Kasumi-1 (cell line): ENCODE measurements around the gene KMT2B.

Source experiments
- DNase-seq, 2 experiments: peaks; one replicate each; lab custom pipeline; 2025; lab: John Stamatoyannopoulos, UW

KMT2B gene

DNA sequence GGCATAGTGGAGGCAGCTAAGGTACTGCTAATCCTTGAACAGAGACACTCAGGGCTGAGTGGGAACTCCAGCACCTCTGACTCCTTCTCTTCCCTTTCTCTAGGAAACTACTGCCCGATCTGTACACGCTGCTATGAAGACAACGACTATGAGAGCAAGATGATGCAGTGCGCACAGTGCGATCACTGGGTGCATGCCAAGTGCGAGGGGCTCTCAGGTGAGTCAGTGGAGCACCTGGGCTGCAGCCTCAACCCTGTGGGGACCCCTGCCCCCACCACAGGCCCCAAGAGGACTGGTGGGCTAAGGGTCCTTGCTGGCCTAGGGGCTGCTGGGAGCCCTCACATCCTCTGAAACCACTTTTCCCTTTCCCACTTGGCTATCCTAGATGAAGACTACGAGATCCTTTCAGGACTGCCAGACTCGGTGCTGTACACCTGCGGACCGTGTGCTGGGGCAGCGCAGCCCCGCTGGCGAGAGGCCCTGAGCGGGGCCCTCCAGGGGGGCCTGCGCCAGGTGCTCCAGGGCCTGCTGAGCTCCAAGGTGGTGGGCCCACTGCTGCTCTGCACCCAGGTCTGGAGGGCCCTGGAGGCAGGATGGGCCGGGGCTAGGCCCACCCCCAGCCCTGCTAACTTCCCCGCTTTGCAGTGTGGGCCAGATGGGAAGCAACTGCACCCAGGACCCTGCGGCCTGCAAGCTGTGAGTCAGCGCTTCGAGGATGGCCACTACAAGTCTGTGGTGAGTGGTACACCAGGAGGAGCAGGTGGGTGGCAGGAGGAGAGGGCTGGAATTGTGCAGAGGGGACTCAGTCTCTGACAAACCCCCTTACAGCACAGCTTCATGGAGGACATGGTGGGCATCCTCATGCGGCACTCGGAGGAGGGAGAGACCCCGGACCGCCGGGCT, 9.5 kb downstream of the KMT2B start:
- no peak for DNase-seq

DNA sequence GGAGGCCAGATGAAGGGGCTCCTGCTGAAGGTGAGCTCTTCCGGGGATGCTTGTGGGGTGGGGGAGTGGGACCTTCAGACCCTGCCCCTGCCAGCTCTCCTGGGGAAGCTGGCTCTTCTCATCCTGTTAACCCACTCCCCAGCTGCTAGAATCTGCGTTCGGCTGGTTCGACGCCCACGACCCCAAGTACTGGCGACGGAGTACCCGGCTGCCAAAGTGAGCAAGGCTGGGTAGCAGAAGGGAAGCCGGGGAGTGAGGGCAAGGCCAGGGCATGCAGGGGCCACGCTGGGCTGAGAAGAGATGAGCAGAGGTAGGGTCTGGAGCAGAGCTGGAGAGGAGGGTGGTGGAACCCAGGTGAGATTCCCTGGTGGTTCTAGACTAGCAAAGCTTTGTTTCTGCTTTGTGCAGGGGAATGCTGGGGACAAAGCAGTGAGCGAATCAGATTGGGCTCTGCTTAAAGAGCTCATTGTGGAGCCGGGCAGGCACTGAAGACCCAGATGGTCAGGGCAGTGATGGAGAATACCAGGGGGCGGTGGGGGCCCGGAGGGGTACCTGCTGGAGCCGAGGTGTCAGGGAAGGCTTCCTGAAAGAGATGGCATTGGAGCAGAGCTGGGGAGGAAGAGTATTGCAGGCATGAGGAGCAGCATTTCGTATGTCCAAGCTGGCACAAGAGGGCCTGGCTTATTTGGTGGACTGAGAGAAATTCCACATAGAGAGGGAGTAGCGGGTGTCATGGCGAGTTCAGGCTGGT, 10.3 kb downstream of the KMT2B start:
- no peak for DNase-seq

DNA sequence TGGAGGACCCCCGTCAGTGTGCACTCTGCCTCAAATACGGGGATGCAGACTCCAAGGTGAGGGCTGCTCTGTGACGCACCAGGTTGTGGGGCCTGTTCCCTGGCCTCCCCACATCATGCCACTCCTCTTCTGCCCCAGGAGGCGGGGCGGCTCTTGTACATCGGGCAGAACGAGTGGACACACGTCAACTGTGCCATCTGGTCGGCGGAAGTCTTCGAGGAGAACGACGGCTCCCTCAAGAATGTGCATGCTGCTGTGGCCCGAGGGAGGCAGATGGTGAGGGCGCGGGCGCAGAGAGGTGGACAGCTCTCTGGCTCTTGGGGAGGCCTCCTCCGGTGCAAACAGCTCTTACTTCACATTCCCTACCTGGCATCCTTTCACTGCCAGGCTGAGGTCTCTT, 11.2 kb downstream of the KMT2B start:
- DNase-seq = no peak

DNA sequence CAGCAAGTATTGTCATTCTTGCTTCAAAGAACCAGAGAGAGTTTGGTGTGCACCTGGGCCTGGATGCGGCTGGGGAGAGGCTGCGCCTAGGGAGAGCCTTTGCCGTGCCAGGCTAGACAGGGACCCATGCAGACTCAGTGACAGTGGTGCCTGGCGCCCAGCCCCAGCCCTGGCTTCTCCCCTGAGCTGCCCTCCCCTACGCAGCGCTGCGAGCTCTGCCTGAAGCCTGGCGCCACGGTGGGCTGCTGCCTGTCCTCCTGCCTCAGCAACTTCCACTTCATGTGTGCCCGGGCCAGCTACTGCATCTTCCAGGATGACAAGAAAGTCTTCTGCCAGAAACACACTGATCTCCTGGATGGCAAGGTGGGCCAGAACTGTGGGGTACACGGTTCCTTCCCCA, 12.0 kb downstream of the KMT2B start:
- no peak for DNase-seq

DNA sequence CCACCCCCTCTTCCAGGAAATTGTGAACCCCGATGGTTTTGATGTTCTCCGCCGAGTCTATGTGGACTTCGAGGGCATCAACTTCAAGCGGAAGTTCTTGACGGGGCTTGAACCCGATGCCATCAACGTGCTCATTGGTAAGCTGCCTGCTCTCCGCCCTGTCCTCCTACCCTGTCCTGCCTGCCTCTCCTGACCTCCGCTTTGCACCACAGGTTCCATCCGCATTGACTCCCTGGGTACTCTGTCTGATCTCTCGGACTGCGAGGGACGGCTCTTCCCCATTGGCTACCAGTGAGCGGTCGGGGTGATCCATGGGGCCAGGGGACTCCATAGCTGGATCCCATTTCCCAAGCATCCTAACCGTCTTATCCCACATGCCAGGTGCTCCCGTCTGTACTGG, 12.5 kb downstream of the KMT2B start:
- no peak for DNase-seq

DNA sequence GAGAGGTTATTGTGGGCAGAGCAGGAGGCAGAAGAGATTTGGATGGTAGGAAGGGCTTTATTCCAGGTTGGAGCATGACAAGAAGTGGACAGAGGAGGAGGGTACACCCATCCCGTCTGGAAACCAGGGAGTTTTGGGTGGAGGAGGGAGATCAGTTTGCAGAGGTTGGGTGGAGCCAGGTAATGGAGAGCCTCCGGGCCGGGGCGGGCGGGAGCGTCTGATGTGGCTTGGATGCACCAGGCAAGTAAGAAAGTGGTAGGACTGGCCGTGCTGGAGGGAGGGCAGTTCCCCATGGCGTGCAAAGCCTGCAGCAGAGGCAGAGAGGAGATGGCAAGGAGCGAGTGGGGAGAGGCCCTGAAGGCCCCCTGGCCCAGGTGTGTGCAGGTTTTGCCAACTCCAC, 13.6 kb downstream of the KMT2B start:
- no peak for DNase-seq

DNA sequence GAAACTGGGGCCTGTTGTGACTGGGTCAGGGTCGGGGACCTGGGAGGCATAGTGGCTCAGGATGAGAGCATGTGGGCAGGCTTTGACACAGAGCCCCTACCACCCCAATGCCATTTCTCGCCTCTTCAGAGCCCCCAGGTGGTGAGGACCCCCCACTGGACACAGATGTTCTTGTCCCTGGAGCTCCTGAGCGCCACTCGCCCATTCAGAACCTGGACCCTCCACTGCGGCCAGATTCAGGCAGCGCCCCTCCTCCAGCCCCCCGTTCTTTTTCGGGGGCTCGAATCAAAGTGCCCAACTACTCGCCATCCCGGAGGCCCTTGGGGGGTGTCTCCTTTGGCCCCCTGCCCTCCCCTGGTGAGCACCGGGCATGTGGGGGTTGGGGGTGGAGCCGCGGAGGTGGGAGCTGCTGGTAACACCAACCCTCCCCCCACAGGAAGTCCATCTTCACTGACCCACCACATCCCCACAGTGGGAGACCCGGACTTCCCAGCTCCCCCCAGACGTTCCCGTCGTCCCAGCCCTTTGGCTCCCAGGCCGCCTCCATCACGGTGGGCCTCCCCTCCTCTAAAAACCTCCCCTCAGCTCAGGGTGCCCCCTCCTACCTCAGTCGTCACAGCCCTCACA, 14.1 kb downstream of the KMT2B start:
- no peak for DNase-seq

DNA sequence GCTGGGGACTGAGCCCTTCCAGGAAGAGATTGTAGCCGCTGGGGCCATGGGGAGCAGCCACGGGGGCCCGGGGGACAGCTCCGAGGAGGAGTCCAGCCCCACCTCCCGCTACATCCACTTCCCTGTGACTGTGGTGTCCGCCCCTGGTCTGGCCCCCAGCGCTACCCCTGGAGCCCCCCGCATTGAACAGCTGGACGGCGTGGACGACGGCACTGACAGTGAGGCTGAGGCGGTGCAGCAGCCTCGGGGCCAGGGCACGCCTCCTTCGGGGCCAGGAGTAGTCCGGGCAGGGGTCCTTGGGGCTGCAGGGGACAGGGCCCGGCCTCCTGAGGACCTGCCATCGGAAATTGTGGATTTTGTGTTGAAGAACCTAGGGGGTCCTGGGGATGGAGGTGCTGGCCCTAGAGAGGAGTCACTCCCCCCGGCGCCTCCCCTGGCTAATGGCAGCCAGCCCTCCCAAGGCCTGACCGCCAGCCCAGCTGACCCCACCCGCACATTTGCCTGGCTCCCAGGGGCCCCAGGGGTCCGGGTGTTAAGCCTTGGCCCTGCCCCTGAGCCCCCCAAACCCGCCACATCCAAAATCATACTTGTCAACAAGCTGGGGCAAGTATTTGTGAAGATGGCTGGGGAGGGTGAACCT, 14.9 kb downstream of the KMT2B start:
- no peak for DNase-seq

DNA sequence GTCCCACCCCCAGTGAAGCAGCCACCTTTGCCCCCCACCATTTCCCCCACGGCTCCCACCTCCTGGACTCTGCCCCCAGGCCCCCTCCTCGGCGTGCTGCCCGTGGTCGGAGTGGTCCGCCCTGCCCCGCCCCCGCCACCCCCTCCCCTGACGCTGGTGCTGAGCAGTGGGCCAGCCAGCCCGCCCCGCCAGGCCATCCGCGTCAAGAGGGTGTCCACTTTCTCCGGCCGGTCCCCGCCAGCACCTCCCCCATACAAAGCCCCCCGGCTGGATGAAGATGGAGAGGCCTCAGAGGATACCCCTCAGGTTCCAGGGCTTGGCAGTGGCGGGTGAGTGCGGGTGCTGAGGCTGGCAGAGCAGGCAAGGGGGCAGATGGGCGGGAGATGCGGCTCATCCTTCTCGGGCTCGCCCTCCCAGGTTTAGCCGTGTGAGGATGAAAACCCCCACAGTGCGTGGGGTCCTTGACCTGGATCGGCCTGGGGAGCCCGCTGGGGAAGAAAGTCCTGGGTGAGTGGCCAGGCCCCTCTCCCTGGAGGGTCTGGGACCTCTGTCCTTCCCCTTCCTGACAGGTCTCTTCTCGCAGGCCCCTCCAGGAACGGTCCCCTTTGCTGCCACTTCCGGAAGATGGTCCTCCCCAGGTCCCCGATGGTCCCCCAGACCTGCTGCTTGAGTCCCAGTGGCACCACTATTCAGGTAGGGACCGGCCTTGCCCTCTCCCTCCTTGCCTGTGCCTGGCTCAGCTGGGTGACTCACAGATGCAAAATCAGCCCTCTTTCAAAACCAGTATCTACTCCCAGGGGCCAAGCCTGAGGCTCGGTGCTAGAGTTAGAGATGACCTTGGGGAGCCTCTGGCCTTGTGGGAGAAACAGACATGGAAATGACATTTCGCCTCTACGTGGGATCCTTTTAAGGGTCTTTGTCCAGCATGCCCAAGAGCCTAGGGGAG, 15.7 kb downstream of the KMT2B start:
- no peak for DNase-seq

DNA sequence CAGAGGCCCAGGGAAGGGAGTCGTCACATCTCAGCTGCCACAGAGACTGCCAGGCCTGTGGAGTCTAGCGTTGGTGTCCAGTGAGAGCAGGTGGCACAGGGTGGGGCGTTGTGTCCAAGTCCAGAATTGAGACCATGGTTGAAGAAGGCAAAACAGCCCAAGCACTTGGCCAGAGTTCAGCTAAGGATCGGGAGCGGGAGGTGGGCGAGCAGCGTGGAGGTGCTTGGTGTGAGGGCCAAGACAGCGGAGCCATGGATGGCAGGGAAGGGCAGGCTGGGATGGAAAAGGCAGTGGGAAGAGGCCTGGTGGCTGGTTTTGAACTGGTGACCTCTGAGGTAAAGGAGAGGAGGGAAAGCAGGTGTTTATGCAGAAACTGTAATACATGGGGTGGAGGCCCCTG, 16.5 kb downstream of the KMT2B start:
- DNase-seq = no peak

DNA sequence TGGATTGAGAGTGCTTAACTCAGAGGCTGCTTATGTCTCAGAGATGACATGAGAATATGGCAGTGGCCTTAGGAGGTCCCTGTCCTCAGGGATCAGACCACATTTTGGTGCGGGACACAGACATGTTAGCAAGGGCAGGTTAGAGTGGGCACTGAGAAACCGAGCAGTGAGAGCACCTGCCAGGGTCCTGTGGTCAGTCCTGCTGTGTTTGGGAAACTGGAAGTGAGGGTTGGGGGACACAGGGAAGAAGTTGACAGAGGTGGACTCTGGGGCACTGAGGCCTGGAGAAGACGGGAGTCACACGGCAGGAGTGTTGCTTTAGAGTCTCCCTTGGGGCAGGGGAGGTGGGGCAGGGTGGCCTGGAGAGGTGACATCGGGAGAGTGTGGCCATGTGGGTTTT, 17.1 kb downstream of the KMT2B start:
- DNase-seq = no peak

DNA sequence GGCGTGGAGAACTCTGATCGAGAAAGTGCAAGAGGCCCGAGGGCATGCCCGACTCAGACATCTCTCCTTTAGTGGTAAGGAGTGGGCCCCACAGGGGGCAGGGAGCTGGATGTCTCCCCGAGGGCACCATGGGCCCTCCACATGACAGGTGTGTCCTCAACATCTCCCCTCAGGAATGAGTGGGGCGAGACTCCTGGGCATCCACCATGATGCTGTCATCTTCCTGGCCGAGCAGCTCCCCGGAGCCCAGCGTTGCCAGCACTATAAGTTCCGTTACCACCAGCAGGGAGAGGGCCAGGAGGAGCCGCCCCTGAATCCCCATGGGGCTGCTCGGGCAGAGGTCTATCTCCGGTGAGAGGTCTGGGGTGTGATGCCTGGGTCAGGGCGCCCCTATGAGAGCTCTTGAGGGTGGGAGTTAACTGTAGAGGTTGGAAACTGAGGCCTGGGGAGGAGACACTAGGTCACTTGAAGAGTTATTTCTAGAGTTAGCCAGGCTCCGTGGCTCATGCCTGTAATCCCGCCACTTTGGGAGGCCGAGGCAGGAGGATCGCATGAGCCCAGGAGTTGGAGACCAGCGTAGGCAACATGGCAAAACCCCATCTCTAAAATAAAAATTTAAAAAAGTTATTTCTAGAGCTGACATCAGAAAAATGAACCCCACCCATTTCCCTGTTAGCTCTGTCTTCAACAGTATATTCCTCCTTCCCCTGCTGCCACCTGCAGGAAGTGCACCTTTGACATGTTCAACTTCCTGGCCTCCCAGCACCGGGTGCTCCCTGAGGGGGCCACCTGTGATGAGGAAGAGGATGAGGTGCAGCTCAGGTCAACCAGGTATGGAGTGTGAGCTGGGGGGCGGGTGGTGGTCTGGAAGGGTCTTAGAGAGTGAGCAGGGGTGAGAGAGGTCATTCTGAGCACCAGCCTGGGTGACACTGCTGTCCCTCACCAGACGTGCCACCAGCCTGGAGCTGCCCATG, 19.4 kb downstream of the KMT2B start:
- no peak for DNase-seq

DNA sequence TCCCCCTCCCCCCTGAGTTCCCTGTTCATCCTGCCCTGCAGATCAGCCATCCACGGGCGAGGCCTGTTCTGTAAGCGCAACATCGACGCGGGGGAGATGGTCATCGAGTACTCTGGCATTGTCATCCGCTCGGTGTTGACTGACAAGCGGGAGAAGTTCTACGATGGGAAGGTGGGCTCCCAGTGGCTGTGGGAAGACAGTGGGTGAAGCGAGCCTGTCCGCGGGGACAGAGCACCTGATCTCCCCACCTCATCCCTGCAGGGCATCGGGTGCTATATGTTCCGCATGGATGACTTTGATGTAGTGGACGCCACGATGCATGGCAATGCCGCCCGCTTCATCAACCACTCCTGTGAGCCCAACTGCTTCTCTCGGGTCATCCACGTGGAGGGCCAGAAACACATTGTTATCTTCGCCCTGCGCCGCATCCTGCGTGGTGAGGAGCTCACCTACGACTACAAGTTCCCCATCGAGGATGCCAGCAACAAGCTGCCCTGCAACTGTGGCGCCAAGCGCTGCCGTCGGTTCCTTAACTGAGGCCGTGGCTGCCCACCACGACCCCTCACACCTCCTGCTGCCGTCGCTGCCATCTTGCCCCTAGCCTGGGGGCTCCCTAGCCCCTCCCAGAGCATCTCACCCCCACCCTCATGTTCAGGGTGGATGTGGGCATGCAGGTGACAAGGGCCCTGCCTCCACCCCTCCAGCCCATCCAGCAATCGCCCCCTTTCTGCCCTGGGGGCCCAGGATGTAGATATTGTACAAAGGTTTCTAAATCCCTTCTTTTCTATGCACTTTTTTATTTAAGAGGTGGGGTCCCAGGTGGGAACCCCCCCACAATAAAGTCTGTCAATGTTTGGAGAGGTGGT, 20.5 kb downstream of the KMT2B start:
- DNase-seq = no peak

DNA sequence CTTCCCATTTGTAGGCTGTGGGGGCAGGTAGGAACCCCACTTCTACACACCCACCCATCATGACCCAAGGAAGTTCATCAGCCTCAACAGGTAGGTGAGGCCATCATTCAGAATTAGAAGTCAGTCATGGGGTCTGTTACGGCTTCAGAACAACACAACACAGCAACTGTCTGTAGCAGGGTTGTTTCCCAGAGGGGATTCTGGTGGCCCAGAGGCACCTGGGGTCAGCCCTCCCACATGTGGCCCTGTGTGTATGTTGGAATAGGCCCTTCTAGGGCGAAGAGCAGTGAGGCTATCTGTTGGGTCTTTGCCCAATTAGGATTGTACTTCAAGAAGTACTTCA, 21.1 kb downstream of the KMT2B start:
- no peak for DNase-seq

DNA sequence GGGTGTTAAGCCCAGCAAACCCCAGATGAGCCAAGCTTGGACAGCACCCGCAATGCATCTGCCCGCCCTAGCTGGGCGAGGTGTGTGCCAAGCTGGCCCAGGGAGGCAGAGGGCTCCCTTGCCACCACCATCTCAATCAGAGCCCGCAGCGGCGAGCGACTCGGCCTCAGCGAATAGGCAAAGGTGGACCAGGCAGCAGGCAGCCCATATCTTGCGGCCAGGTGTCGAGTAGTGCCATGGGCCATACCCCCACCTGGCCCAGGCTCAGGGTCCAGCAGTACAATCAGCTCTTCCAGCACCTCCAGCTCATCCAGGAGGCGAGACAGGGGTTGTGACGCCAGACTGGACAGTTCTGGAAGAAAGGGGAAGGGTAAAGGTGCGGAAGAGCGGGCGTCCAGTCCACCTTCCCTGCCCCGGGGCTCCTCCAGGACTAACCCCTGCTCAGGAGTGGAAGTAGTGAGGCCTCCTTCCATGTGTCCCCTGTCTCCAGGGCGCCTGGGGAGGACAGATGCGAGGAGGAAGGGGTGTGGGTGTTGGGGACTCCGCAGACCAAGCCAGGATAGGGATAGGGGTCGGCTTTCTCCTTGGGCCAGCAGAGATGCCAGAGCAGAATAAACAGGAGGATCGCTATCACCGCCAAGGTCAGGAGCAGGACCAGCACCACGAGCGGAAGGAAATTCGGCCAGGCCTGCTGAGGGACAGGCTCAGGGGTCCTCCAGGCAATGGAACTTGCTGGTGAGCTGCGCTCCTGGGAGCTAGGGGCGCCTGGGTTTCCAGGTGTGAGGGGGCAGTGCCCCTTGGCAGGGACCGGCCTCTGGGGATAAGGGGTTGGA, 21.7 kb downstream of the KMT2B start:
- DNase-seq = no peak

DNA sequence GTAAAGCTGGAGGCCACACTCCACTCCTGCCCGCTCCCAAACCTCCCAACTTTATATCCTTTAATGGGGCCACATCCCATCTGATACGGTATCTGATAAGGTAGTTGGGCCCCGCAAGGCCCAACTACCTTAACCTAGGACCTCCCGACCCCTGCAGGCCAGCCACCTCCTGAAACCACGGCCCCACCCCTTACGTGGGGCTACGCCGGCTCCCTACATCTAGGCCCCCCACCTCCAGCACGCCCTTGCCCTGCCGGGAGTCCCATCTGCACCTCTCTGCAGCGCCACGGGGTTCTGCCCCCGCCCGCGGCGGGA, 22.3 kb downstream of the KMT2B start:
- peak in 1 of 2 experiments; percentile 68 for DNase-seq

DNA sequence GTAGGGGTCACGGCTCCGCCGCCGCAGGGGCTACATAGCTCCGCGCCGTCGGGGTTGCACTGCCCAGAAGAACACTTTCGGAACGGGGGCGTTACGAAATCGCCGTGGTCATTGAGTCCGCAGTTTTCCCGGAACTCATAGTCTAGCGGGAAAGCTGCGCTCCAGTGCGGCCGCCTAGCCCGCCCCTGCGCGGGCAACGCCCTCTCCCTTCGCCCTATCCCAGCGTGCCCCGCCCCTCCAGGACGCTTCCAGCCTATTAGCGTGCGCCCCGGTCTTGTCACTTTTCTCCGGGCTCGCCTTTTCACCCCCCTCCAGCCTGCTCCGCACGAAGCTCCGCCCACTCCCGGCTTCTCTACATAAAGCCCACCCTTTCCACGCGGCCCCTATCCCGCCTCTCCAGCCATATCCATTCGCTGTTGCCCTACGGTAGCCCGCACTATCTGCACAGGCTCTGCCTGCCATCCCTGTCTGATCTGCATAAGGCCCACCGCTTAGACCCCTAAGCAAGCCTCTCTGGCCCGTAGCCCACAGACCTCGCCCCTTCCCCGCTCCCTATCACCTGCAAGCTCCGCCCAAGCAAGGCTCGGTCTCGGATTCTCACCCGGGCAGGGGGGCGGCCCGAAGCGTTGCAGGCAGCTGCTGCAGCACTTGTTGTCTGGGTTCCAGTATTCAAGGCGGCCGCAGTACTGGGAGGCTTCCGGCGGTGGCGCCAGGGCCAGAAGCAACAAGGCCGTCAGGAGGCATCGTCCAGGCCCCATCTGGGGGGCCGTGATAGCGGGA, 22.8 kb downstream of the KMT2B start:
- peak; percentile 93 to 96 for DNase-seq

DNA sequence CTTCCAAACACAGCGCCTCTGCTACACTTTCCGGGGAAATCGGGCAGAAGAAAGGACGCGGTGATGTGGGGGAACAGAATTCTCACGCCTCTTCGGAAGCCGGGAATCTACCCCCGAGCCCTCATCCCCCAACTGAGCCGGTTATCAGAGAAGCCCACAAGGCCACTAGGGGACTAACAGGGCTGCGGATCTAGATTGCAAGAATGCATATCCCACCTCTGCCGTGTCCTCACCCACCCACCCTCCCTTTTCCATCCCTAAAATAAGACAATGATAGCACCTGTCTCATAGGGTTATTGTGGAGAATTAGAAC, 23.4 kb downstream of the KMT2B start:
- DNase-seq = peak; percentile 34 to 48
